GM21619 (cell line): ENCODE results near the gene DDX59.
"Not testable (repeated sequence)": the region's sequence is repeated elsewhere in the genome, so short reads cannot be mapped to it uniquely, and the experiment has no call there.

ENCODE experiments used
- ATAC-seq: cut with Tn5 transposase; IDR thresholded peaks from one replicate; pipeline ENCODE4 v1.9.1; 2021; ENCODE audit not compliant: unreplicated experiment

The DDX59 gene

GRCh38 chr1:200630515-200630899, 39.2 kb downstream of the DDX59 start:
- not testable (repeated sequence) for ATAC-seq

DNA sequence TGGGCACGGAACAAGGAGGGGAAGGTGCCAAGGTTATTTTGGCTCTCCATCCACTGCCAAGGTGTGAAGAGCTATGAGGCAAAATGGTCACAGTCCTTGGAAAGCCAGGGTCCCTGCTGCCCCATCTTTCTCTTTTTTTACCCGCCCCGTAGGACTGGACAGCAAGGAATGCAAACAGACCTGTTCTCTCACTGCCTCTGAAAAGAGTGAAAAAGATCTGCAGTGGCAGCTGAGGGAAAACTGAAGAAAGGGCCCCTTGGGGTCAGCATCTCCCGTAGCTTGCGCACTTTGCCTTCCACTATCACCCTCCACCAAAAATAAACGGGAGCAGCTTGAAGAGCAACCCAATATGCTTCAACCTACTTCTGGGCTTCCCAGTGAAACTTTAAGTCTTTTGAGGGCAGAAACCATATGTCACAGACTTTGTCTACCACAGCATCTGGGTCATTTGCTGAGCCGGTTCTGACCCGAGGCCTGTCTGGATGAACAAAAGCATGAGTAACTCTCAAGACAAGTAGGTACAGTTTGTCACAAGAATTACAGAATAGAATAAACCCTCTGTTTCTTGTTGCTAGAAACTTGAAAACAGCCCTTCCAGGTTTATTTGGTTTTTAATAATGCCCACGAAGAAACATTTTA, 39.7 kb downstream of the DDX59 start:
- ATAC-seq: no peak

- ATAC-seq: peak; percentile 64
These were observed 41.4 kb downstream of the DDX59 start for GRCh38 chr1:200628223-200628881.

DNA sequence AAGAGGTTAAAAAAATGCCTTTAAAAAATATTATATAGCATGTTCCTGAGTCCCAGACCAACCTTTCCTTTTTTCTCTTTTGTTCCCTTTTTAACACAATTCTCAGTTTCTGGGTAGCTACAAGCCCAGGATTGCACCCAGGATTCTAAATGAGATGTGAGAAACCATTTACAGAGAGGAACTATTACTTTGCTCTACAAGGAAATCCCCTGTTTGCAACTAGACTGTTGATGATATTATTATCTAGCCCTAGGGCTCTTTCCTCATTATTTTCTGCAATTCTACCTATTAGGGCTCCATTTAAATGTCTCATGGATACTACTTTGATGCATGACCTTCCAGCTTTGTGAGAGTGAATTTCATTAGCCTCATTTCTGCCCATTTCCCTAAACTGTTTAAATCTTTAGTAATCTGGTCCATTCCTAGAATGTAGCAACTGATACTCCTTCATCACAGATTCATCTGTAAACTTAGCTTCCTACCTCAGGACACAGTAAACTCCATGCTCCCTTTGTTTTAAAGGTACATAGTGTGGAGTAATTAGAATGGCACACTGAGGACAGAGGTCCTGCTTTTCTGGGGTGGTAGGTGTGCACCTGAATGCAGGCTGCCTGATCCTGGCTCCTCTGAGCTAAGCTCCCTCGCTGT, 42.0 kb downstream of the DDX59 start:
- ATAC-seq: no peak

DNA sequence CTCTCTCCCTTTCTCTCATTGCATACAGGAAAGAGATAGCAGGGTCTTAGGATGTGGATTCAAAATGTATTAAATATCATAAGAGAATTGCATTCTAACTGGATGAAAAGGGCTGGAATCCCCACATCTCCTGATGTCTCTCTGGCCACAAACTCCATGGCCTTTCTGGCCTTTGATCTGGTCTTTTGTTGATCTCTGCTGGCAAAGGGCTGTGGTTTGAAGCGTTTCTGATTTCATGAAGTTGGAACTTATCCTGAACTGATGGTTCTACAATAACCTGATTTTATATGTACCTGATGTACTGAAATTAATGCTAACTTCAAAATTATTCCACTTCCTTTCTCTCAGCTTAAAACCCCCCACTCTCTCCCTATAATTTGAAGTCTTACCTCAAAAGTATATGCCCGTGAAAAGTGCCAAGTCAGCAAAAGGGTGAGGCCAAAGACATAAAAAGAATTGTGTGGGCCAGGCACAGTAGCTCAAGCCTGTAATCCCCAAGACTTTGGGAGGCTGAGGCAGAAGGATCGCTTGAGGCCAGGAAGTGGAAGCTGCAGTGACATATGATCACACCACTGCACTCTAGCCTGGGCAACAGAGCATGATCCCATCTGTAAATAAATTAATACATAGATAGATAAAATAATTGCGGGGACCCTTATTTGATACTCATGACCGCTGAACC, 42.7 kb downstream of the DDX59 start:
- ATAC-seq: no peak

GRCh38 chr1:200625381-200625824, 44.3 kb downstream of the DDX59 start:
- ATAC-seq: peak; percentile 22

GRCh38 chr1:200624679-200625335, 44.9 kb downstream of the DDX59 start:
- no peak for ATAC-seq

DNA sequence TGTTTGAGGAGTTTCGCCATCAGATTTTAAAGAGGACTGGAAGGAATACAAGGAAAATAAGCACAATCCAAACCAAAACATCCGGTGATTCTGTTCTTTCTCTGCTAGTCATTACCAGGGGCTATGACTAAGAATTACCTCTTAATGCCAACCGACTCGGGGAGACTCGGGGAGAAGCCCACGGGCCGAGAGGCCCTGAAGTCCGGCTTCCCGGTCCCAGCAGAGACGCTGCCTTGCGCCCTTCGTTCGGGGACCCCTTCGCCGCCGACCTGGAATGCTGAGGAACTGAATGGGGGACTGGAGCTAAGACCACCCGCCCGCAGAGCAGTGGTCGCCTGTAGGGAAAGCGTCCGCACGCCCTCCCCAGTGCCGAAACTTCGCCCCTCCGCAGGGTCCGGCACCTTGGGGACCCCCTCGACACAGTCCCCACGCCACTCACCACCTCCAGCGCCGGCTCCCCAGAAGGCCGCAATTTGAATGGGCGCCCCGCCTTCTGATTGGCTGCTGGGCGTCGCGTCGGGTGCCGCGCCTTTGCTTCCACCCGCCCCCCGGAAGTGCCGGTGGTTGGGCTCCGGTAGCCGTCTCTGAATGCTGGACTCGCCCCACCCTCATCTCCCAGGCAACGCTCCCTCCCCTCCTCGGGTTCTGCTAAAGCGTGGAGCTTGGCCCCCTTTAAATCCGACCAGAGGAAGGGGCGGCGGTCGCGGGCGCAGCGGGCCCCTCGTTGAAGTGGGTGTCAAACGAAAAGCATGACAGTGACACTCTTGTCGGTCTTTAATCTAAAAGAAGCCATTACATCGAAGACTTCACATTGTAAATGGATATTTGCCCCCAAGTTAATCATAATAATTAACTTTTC, 49.2 kb downstream of the DDX59 start, which contains the start of gene KIF14:
Gene KIF14, minus strand, starts transcription at position 479 of the 859 bp plus-strand sequence. CDS start 2,028 bp downstream, outside the sequence.
- peak; percentile 89 for ATAC-seq

- no peak for ATAC-seq
These were observed 49.8 kb downstream of the DDX59 start for GRCh38 chr1:200619894-200620272.

DNA sequence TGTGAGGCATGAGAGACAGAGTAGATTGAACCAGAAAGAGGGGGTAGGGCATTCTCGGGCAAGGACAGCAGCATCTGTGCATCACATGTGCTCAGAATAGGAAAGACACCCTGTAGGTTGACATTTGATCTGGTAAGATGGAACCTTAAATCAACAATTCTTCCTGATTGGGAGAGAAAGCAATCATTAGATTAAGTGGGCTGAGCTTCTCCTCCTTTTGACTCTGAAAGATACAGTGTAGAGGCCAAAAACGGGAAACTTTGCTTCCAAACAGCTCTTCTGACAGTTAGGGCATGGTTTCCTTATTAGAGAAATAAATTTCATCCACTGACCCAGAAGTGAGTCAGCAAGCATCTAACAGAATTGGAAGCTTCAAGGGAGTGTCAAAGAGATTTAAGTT, 58.9 kb downstream of the DDX59 start:
- ATAC-seq: no peak

DNA sequence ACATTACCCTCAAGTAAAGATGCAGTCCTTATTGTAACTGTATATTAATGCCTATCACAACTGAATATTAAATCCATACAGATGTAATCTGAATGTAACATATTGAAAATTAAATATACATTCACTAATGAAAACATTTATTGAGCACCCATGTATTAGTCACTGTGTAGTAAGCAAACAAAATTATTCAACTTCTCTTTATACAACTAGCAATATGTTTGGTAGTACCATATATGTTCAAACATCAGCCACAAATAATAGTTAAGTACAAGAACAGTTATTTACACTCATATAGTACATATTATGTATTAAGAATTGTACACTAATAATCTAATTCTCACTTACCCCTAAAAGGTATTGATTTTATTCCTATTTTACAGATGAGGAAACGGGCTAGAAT, 67.1 kb downstream of the DDX59 start:
- no peak for ATAC-seq
